ENCODE data around the gene BCKDHA. TPM values are rescaled to one million over a fixed set of nuclear protein-coding genes. Genes with fewer than 3 reads are reported as not detected.

The BCKDHA gene
- total and polyA plus RNA-seq, 9 of the 15 experiments (the other 6 are each of a cell fraction or from before 2014, with no cell fraction given): 4.5 to 52.5 (median 14.1) TPM

DNA sequence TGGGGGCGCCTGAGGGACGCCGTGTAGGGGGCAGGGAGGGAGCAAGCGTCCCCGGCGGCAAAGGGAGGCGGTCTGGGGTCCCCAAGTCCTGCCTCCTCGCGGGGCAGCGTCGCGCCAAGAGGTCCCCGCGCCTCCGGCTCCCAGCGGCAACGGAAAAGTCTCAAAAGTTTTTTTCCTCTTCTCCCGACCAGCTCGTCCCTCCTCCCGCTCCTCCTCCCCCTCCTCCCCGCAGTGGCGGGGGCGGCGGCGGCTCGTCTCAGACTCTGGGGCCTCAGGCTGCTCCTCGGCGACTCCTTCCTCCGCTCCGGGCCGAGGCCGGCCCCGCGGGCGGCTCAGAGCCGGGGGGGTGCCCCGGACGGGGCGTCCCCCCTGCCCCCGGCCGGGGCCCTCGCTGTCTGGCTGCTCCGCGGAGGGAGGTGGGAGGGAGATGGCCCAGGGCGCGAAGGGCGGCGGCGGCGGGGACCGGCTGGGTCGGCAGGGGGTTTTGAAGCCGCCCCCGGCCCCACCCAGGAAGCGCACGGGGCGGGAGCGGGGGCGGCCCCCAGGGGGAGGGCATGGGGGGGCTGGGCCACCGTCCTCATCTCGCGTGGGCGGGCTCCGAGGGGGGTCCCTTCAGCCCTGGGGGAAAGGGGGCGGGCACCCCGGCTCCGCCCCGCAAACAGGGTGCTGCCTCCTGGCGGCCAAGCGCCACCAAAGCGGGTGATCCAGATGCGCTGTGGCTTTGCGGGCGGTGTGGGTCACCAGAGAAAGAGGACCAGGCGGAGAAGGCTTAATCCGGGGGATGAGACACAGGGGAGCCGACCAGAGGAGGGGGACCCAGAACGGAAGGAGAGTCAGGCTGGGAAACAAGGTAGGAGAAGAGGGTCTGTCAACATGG is 43.9 kb upstream of the BCKDHA start, which contains the start of gene TGFB1 (continued):
- TF ChIP-seq, protein P1, sequence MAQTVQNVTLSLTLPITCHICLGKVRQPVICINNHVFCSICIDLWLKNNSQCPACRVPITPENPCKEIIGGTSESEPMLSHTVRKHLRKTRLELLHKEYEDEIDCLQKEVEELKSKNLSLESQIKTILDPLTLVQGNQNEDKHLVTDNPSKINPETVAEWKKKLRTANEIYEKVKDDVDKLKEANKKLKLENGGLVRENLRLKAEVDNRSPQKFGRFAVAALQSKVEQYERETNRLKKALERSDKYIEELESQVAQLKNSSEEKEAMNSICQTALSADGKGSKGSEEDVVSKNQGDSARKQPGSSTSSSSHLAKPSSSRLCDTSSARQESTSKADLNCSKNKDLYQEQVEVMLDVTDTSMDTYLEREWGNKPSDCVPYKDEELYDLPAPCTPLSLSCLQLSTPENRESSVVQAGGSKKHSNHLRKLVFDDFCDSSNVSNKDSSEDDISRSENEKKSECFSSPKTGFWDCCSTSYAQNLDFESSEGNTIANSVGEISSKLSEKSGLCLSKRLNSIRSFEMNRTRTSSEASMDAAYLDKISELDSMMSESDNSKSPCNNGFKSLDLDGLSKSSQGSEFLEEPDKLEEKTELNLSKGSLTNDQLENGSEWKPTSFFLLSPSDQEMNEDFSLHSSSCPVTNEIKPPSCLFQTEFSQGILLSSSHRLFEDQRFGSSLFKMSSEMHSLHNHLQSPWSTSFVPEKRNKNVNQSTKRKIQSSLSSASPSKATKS (CRISPR knock-in tag; IDR thresholded peaks at IDR 0.05): no peak
- TF ChIP-seq, protein P2, sequence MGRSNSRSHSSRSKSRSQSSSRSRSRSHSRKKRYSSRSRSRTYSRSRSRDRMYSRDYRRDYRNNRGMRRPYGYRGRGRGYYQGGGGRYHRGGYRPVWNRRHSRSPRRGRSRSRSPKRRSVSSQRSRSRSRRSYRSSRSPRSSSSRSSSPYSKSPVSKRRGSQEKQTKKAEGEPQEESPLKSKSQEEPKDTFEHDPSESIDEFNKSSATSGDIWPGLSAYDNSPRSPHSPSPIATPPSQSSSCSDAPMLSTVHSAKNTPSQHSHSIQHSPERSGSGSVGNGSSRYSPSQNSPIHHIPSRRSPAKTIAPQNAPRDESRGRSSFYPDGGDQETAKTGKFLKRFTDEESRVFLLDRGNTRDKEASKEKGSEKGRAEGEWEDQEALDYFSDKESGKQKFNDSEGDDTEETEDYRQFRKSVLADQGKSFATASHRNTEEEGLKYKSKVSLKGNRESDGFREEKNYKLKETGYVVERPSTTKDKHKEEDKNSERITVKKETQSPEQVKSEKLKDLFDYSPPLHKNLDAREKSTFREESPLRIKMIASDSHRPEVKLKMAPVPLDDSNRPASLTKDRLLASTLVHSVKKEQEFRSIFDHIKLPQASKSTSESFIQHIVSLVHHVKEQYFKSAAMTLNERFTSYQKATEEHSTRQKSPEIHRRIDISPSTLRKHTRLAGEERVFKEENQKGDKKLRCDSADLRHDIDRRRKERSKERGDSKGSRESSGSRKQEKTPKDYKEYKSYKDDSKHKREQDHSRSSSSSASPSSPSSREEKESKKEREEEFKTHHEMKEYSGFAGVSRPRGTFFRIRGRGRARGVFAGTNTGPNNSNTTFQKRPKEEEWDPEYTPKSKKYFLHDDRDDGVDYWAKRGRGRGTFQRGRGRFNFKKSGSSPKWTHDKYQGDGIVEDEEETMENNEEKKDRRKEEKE (IDR thresholded peaks at IDR 0.05; ENCODE audit: borderline replicate concordance in 1 of 2, control insufficient read depth in 1 of 2, low read depth in 2 of 2, low read length in 1 of 2): no peak
- TF ChIP-seq SP2 (IDR thresholded peaks at IDR 0.05; ENCODE audit: extremely low read depth, low read depth, low read length, poor library complexity, severe bottlenecking): no peak
- no peak for TF ChIP-seq NFE2L1 (tag; IDR thresholded peaks at IDR 0.05; ENCODE audit: borderline replicate concordance, low read depth)
- TF ChIP-seq ZFPM2 (CRISPR knock-in tag; IDR thresholded peaks at IDR 0.05): no peak
- TF ChIP-seq CHD2 (IDR thresholded peaks at IDR 0.05; ENCODE audit: low read depth, low read length): peak; percentile 84
- peak; percentile 81 for TF ChIP-seq LCOR (CRISPR knock-in tag; IDR thresholded peaks at IDR 0.05)
- TF ChIP-seq, protein P3, sequence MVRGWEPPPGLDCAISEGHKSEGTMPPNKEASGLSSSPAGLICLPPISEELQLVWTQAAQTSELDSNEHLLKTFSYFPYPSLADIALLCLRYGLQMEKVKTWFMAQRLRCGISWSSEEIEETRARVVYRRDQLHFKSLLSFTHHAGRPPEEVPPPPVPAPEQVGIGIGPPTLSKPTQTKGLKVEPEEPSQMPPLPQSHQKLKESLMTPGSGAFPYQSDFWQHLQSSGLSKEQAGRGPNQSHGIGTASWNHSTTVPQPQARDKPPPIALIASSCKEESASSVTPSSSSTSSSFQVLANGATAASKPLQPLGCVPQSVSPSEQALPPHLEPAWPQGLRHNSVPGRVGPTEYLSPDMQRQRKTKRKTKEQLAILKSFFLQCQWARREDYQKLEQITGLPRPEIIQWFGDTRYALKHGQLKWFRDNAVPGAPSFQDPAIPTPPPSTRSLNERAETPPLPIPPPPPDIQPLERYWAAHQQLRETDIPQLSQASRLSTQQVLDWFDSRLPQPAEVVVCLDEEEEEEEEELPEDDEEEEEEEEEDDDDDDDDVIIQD (CRISPR knock-in tag; IDR thresholded peaks at IDR 0.05): no peak
- TF ChIP-seq ZNF354B (CRISPR knock-in tag; IDR thresholded peaks at IDR 0.05): no peak
- TF ChIP-seq, protein P4, sequence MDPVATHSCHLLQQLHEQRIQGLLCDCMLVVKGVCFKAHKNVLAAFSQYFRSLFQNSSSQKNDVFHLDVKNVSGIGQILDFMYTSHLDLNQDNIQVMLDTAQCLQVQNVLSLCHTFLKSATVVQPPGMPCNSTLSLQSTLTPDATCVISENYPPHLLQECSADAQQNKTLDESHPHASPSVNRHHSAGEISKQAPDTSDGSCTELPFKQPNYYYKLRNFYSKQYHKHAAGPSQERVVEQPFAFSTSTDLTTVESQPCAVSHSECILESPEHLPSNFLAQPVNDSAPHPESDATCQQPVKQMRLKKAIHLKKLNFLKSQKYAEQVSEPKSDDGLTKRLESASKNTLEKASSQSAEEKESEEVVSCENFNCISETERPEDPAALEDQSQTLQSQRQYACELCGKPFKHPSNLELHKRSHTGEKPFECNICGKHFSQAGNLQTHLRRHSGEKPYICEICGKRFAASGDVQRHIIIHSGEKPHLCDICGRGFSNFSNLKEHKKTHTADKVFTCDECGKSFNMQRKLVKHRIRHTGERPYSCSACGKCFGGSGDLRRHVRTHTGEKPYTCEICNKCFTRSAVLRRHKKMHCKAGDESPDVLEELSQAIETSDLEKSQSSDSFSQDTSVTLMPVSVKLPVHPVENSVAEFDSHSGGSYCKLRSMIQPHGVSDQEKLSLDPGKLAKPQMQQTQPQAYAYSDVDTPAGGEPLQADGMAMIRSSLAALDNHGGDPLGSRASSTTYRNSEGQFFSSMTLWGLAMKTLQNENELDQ (CRISPR knock-in tag; IDR thresholded peaks at IDR 0.05; ENCODE audit: borderline replicate concordance): no peak
- 0 out of 2 replicates have a peak, but pooled peaks have one; percentile 23 for TF ChIP-seq EP300 (IDR thresholded peaks at IDR 0.05; ENCODE audit: low read length)
- no peak for TF ChIP-seq PURB (CRISPR knock-in tag; IDR thresholded peaks at IDR 0.05; ENCODE audit: low read depth)
- no peak for TF ChIP-seq HMG20B (CRISPR knock-in tag; IDR thresholded peaks at IDR 0.05)
- TF ChIP-seq POLR2AphosphoS2 (IDR thresholded peaks at IDR 0.05; ENCODE audit: low read length): no peak
- no peak for TF ChIP-seq POLR2B (IDR thresholded peaks at IDR 0.05; ENCODE audit: low read depth, partially characterized antibody)
- no peak for TF ChIP-seq KLF13 (tag; IDR thresholded peaks at IDR 0.05; ENCODE audit: borderline replicate concordance, low read depth)
- TF ChIP-seq ZNF76 (CRISPR knock-in tag; IDR thresholded peaks at IDR 0.05; ENCODE audit: borderline replicate concordance): no peak; the same call in 1 of the 2 replicates
- TF ChIP-seq DACH1 (IDR thresholded peaks at IDR 0.05; ENCODE audit: partially characterized antibody): no peak

Data from K562 (cell line).